ENCODE measurements around the gene MAD2L1. TPM values are rescaled to one million over a fixed set of nuclear protein-coding genes. Genes with fewer than 3 reads are reported as not detected.

Gene MAD2L1
- total and polyA plus RNA-seq, 2 of the 13 experiments (the other 11 are each of a cell fraction or from before 2014, with no cell fraction given) = 40.6 to 109 TPM

- peak; percentile 51; the same call in 1 of the 2 replicates for TF ChIP-seq ZNF710 (CRISPR knock-in tag; IDR thresholded peaks at IDR 0.05; ENCODE audit: borderline replicate concordance)
- TF ChIP-seq MYNN (CRISPR knock-in tag; IDR thresholded peaks at IDR 0.05; ENCODE audit: low read depth) = 0 out of 2 replicates have a peak, but pooled peaks have one; percentile 73
- TF ChIP-seq ZNF543 (CRISPR knock-in tag; IDR thresholded peaks at IDR 0.05) = no peak
- TF ChIP-seq, protein P1, sequence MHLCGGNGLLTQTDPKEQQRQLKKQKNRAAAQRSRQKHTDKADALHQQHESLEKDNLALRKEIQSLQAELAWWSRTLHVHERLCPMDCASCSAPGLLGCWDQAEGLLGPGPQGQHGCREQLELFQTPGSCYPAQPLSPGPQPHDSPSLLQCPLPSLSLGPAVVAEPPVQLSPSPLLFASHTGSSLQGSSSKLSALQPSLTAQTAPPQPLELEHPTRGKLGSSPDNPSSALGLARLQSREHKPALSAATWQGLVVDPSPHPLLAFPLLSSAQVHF (CRISPR knock-in tag; IDR thresholded peaks at IDR 0.05) = 0 out of 2 replicates have a peak, but pooled peaks have one; percentile 66
- TF ChIP-seq MEIS2 (CRISPR knock-in tag; IDR thresholded peaks at IDR 0.05) = peak; percentile 90
- TF ChIP-seq ZNF280B (CRISPR knock-in tag; IDR thresholded peaks at IDR 0.05; ENCODE audit: borderline replicate concordance) = peak; percentile 91
- TF ChIP-seq FOXA1 (IDR thresholded peaks at IDR 0.05) = no peak
- no peak for TF ChIP-seq FOXA1 (CRISPR knock-in tag; IDR thresholded peaks at IDR 0.05)
- TF ChIP-seq, protein P2, sequence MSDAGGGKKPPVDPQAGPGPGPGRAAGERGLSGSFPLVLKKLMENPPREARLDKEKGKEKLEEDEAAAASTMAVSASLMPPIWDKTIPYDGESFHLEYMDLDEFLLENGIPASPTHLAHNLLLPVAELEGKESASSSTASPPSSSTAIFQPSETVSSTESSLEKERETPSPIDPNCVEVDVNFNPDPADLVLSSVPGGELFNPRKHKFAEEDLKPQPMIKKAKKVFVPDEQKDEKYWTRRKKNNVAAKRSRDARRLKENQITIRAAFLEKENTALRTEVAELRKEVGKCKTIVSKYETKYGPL (CRISPR knock-in tag; IDR thresholded peaks at IDR 0.05) = no peak
- no peak for TF ChIP-seq TBX3 (IDR thresholded peaks at IDR 0.05; ENCODE audit: borderline replicate concordance)
- peak; percentile 38; the same call in 1 of the 2 replicates for TF ChIP-seq DZIP1 (CRISPR knock-in tag; IDR thresholded peaks at IDR 0.05)
- TF ChIP-seq HIVEP1 (CRISPR knock-in tag; IDR thresholded peaks at IDR 0.05) = 0 out of 2 replicates have a peak, but pooled peaks have one; percentile 14
- TF ChIP-seq KDM5A (IDR thresholded peaks at IDR 0.05; ENCODE audit: borderline replicate concordance, low read length) = peak; percentile 66
- no peak for TF ChIP-seq ZNF383 (CRISPR knock-in tag; IDR thresholded peaks at IDR 0.05; ENCODE audit: borderline replicate concordance)
- no peak; the same call in 1 of the 2 replicates for TF ChIP-seq CBX5 (CRISPR knock-in tag; IDR thresholded peaks at IDR 0.05; ENCODE audit: borderline replicate concordance)
- TF ChIP-seq, protein P3, sequence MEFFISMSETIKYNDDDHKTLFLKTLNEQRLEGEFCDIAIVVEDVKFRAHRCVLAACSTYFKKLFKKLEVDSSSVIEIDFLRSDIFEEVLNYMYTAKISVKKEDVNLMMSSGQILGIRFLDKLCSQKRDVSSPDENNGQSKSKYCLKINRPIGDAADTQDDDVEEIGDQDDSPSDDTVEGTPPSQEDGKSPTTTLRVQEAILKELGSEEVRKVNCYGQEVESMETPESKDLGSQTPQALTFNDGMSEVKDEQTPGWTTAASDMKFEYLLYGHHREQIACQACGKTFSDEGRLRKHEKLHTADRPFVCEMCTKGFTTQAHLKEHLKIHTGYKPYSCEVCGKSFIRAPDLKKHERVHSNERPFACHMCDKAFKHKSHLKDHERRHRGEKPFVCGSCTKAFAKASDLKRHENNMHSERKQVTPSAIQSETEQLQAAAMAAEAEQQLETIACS (CRISPR knock-in tag; IDR thresholded peaks at IDR 0.05) = 0 out of 2 replicates have a peak, but pooled peaks have one; percentile 17
- peak; percentile 70; the same call in 1 of the 2 replicates for TF ChIP-seq AKAP8 (CRISPR knock-in tag; IDR thresholded peaks at IDR 0.05)
- no peak for TF ChIP-seq KAT2B (IDR thresholded peaks at IDR 0.05; ENCODE audit: borderline replicate concordance, low read depth, low read length)
- TF ChIP-seq ADNP (CRISPR knock-in tag; IDR thresholded peaks at IDR 0.05) = no peak
- TF ChIP-seq ZNF75D (CRISPR knock-in tag; IDR thresholded peaks at IDR 0.05; ENCODE audit: borderline replicate concordance) = no peak
Observed at GRCh38 chr4:120066517-120067340, at the start of gene MAD2L1 (continued).
